Measurements from ENCODE around the gene NTM.

DNA sequence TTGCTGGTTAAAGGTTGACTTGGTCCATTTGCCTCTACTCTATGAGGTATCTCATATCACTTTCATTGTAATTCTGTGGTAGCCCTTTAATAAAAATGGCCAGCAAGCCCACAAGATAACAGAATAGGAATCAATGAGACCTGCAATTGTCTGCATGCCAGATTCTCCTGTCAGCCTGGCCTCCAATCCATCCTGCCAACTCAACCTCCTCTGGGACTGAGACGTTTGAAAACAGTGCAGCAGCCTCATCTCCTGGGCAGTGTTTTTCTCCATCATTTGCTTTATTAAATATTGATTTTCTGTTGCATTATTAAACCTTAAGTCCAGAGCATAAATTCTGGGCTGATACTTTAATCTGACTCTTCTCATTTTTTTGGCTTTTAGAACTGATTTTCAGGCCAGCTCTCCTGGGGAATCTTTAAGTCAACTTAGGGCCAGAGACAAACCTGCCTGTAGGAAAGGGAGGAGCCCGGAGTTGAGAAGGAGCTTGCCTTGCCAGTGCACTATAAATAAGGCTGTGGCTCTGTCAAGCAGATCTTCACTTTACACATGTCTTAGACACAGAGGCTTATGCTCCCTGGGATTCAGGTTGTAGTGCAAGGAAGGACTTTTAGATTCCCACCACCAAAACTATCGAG lies 798.0 kb downstream of the NTM start:
- TF ChIP-seq, protein P1, sequence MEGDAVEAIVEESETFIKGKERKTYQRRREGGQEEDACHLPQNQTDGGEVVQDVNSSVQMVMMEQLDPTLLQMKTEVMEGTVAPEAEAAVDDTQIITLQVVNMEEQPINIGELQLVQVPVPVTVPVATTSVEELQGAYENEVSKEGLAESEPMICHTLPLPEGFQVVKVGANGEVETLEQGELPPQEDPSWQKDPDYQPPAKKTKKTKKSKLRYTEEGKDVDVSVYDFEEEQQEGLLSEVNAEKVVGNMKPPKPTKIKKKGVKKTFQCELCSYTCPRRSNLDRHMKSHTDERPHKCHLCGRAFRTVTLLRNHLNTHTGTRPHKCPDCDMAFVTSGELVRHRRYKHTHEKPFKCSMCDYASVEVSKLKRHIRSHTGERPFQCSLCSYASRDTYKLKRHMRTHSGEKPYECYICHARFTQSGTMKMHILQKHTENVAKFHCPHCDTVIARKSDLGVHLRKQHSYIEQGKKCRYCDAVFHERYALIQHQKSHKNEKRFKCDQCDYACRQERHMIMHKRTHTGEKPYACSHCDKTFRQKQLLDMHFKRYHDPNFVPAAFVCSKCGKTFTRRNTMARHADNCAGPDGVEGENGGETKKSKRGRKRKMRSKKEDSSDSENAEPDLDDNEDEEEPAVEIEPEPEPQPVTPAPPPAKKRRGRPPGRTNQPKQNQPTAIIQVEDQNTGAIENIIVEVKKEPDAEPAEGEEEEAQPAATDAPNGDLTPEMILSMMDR (IDR thresholded peaks at IDR 0.05), result no peak
- TF ChIP-seq POLR2A (IDR thresholded peaks at IDR 0.05), result no peak
